Breast epithelium (tissue), 3 donors: ENCODE results near the gene AMBN.

Experiments
- CTCF ChIP-seq, 3 donors: fragments of 450-650 bp; IDR thresholded peaks; one replicate each; pipeline ENCODE4 v1.5.1; 2016 to 2017; ENCODE audit warnings: antibody characterized with exemption in 3 of 3, mild to moderate bottlenecking in 3 of 3, moderate library complexity in 3 of 3
- POLR2A ChIP-seq: fragments of 450-650 bp; IDR thresholded peaks from one replicate; pipeline ENCODE4 v1.6.1; 2016; ENCODE audit warnings: antibody characterized with exemption, mild to moderate bottlenecking, moderate library complexity

GRCh38 chr4:70640192-70640591 is 48.1 kb downstream of the AMBN start:
- no peak for TF ChIP-seq CTCF (IDR thresholded peaks at IDR 0.05)
- TF ChIP-seq POLR2A = no peak
